Naive thymus-derived CD4-positive, alpha-beta T cell (primary cell): ENCODE measurements around the gene MED14. TPM values are rescaled to one million over a fixed set of nuclear protein-coding genes. Genes with fewer than 3 reads are reported as not detected.
A peak's percentile ranks its signal among the peaks of the same experiment; 100 is the strongest.

Experiments
- ATAC-seq: fragments of 150-1000 bp; cut with Tn5 transposase; 2 replicates; pipeline ENCODE4 v1.10.0; 2021; ENCODE audit warnings: mild to moderate bottlenecking, moderate library complexity
- CTCF ChIA-PET: fragments of 350-600 bp; sonication (Branson Sonifier 250); formaldehyde crosslinking; loops from one replicate; lab custom pipeline; 2021; ENCODE audit warnings: antibody characterized with exemption; lab: Charles Lee
- POLR2A ChIA-PET: fragments of 350-600 bp; sonication (Branson Sonifier 250); formaldehyde crosslinking; loops from one replicate; lab custom pipeline; 2021; ENCODE audit warnings: antibody characterized with exemption, inconsistent platforms; lab: Charles Lee
- DNase-seq, 9 donors: peaks; one replicate each; pipeline versions ENCODE4 v3.0.0 to v3.0.0-alpha.2; 2020 to 2022; ENCODE audit warnings: mixed read lengths in 1 of 9
- H3K27ac ChIP-seq: one replicate; pipeline ENCODE4 v1.7.0; 2013; ENCODE audit warnings: mild to moderate bottlenecking, low read depth, low read length, moderate library complexity
- H3K27me3 ChIP-seq, 2 donors: one replicate each; pipeline ENCODE4 v1.7.0; 2013; ENCODE audit warnings: low read length in 2 of 2, mild to moderate bottlenecking in 2 of 2, moderate library complexity in 2 of 2; ENCODE audit not compliant: control insufficient read depth in 2 of 2, insufficient read depth in 2 of 2
- H3K36me3 ChIP-seq, 3 experiments: 1 replicate in 2 of 3; 2 replicates in 1 of 3; pipeline ENCODE4 v1.7.0; 2013; ENCODE audit warnings: low read length in 3 of 3, mild to moderate bottlenecking in 3 of 3, moderate library complexity in 1 of 3; ENCODE audit not compliant: insufficient read depth in 3 of 3, control insufficient read depth in 2 of 3
- H3K4me1 ChIP-seq, 2 donors: one replicate each; pipeline ENCODE4 v1.7.0; 2013; ENCODE audit warnings: low read length in 2 of 2, mild to moderate bottlenecking in 2 of 2, moderate library complexity in 1 of 2; ENCODE audit not compliant: control insufficient read depth in 2 of 2, insufficient read depth in 2 of 2
- H3K4me3 ChIP-seq: 2 replicates; pipeline ENCODE4 v1.7.0; 2013; ENCODE audit warnings: mild to moderate bottlenecking, low read length
- H3K9me3 ChIP-seq, 3 experiments: 1 replicate in 2 of 3; 2 replicates in 1 of 3; pipeline ENCODE4 v1.7.0; 2013; ENCODE audit warnings: low read length in 3 of 3; ENCODE audit not compliant: control insufficient read depth in 2 of 3
- H3K27ac Mint-ChIP-seq, 9 donors: one replicate each; pipeline ENCODE4 v1.8.0; 2020 to 2022; ENCODE audit warnings: mixed read lengths in 9 of 9, mild to moderate bottlenecking in 8 of 9, moderate library complexity in 5 of 9, inconsistent platforms in 2 of 9
- H3K27me3 Mint-ChIP-seq, 5 donors: one replicate each; pipeline ENCODE4 v1.8.0; 2021 to 2022; ENCODE audit warnings: mixed read lengths in 5 of 5, mild to moderate bottlenecking in 1 of 5
- H3K36me3 Mint-ChIP-seq, 5 donors: one replicate each; pipeline ENCODE4 v1.8.0; 2020 to 2022; ENCODE audit warnings: mixed read lengths in 5 of 5, mild to moderate bottlenecking in 3 of 5, inconsistent platforms in 1 of 5
- H3K4me1 Mint-ChIP-seq, 7 donors: one replicate each; pipeline ENCODE4 v1.8.0; 2020 to 2022; ENCODE audit warnings: mixed read lengths in 7 of 7, mild to moderate bottlenecking in 3 of 7, inconsistent platforms in 1 of 7
- H3K4me3 Mint-ChIP-seq, 10 donors: one replicate each; pipeline ENCODE4 v1.8.0; 2020 to 2022; ENCODE audit warnings: mild to moderate bottlenecking in 10 of 10, mixed read lengths in 10 of 10, moderate library complexity in 6 of 10, inconsistent platforms in 2 of 10
- H3K9me3 Mint-ChIP-seq, 11 donors: one replicate each; pipeline ENCODE4 v1.8.0; 2020 to 2022; ENCODE audit warnings: mixed read lengths in 11 of 11, mild to moderate bottlenecking in 4 of 11, inconsistent platforms in 1 of 11, moderate library complexity in 1 of 11
- intact Hi-C, 2 donors: fragments of 100-400 bp; cut with micrococcal nuclease; formaldehyde crosslinking; loops; one replicate each; pipeline ENCODE4 v1.15.1; 2023
- polyA plus RNA-seq, 2 donors: library from polyadenylated mRNA; unstranded; fragments of 300-500 nt; fragmentation: Illumina TruSeq; gene quantifications; one replicate each; pipeline ENCODE4 v1.2.3, GENCODE V29; 2021
- total RNA-seq, 6 experiments: library from RNA in 5 of 6; stranded (reverse) in 5 of 6; gene quantifications; 1 replicate in 5 of 6; 2 replicates in 1 of 6; pipeline ENCODE4 v1.2.3 and lab custom pipeline; 2021 to 2026

Gene MED14
- total and polyA plus RNA-seq, 7 experiments from 2014 or later: 6.9 to 49.5 (median 42.1) TPM

DNA sequence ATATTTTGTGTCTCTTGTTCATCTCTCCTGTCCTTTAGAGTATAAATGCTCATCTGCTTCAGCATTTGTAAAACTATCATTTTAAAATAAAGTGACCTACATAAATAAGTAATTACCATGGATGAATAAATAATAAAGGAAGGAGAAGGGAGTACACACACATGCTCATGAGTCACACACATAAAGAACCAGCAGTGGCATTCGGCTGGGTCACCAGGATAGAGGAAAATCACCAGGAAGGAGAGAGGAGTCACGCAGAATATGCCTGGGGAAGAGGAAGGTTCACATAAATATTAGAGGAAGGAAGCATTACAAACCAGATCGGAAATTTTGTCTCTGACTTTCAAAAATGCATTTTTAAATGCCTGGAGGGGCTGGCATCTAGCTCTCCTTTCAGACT, 38.5 kb upstream of the MED14 start:
- Mint-ChIP-seq H3K4me3 (no peak overlapping the region), H3K27me3 (peaks cover 0 to 6% (median 0%) of the 10 kb centered on the region in 5 donors), H3K36me3 (no peaks in the 10 kb centered on the region), H3K9me3 (no peaks in the 10 kb centered on the region), H3K4me1 (peaks cover 0 to 2% (median 0%) of the 10 kb centered on the region in 7 donors), H3K27ac (no peak overlapping the region)
- Histone ChIP-seq H3K27me3 (no peaks in the 10 kb centered on the region), H3K27ac (no peak overlapping the region), H3K9me3 (no peaks in the 10 kb centered on the region), H3K36me3 (no peaks in the 10 kb centered on the region), H3K4me3 (no peak overlapping the region), H3K4me1 (no peaks in the 10 kb centered on the region)
- ChIA-PET CTCF (no interaction called here), POLR2A (no interaction called here)
- ATAC-seq (peak; percentile 37), DNase-seq (no peak)
- intact Hi-C loops: no loop called here

GRCh38 chrX:40773188-40773587, 37.8 kb upstream of the MED14 start:
- ChIA-PET POLR2A (no interaction called here), CTCF (no interaction called here)
- Mint-ChIP-seq H3K9me3 (no peaks in the 10 kb centered on the region), H3K27me3 (peaks cover 0 to 6% (median 0%) of the 10 kb centered on the region in 5 donors), H3K4me3 (no peak overlapping the region), H3K36me3 (no peaks in the 10 kb centered on the region), H3K4me1 (peaks cover 0 to 2% (median 0%) of the 10 kb centered on the region in 7 donors), H3K27ac (no peak overlapping the region)
- Histone ChIP-seq H3K27ac (no peak overlapping the region), H3K36me3 (no peaks in the 10 kb centered on the region), H3K4me3 (no peak overlapping the region), H3K27me3 (no peaks in the 10 kb centered on the region), H3K9me3 (no peaks in the 10 kb centered on the region), H3K4me1 (no peaks in the 10 kb centered on the region)
- intact Hi-C loops: no loop called here
- no peak for ATAC-seq
- DNase-seq: no peak

DNA sequence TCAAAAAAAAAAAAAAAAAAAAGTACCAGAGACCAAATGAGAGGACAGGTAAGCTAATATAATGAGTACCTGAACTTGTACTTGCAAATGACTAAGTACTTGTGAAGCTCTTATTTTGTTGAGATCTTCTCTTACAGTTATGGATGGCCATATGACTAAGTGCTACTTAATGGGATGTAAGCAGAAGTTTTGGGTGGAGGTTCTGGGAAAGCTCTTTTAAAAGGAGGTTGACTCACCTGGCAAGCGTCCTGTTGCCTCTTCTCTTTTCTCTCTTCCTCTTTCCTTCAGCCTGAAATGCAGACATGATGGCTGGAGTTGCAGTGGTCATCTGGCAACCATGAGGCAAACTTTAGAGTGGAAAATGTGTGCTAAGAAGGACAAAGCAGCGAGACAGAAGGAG, 36.9 kb upstream of the MED14 start:
- Mint-ChIP-seq H3K4me1 (peaks cover 0 to 2% (median 0%) of the 10 kb centered on the region in 7 donors), H3K9me3 (no peaks in the 10 kb centered on the region), H3K27ac (no peak overlapping the region), H3K27me3 (peaks cover 0 to 6% (median 0%) of the 10 kb centered on the region in 5 donors), H3K4me3 (no peak overlapping the region), H3K36me3 (no peaks in the 10 kb centered on the region)
- H3K27me3 ChIP-seq: no peaks in the 10 kb centered on the region
- intact Hi-C loops: no loop called here
- ATAC-seq (no peak), DNase-seq (no peak)
- H3K4me1 ChIP-seq: no peaks in the 10 kb centered on the region
- no peaks in the 10 kb centered on the region for H3K9me3 ChIP-seq
- no peaks in the 10 kb centered on the region for H3K36me3 ChIP-seq
- H3K27ac ChIP-seq: no peak overlapping the region
- H3K4me3 ChIP-seq: no peak overlapping the region
- CTCF ChIA-PET: no interaction called here
- POLR2A ChIA-PET: no interaction called here

DNA sequence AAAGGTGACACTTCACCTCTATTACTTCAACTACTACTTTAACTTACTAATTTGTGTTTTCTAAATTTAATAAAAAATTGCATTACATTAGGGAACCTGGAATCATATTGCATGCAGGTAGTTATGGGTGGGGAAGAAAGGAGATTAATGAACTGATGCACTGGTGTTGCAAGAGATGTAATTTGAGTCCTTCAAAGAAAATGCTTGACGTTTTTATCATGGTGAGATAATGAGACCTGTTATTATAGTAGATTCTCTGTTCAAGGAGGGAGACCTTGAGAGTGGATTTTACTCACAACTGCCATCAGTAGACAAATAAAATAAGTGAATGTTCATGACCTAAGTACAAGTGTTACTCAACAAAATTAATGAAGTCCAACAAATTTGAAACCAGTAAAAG, 26.4 kb upstream of the MED14 start:
- no peak overlapping the region for H3K4me3 Mint-ChIP-seq
- peaks cover 0 to 5% (median 0%) of the 10 kb centered on the region in 5 donors for H3K36me3 Mint-ChIP-seq
- no peaks in the 10 kb centered on the region for H3K27me3 Mint-ChIP-seq
- intact Hi-C loops: no loop called here
- no peak overlapping the region for H3K4me3 ChIP-seq
- ChIA-PET POLR2A (no interaction called here), CTCF (no interaction called here)
- H3K36me3 ChIP-seq: no peaks in the 10 kb centered on the region
- H3K4me1 Mint-ChIP-seq: no peaks in the 10 kb centered on the region
- H3K9me3 Mint-ChIP-seq: peaks cover 0 to 16% (median 0%) of the 10 kb centered on the region in 11 donors
- DNase-seq: no peak
- no peak overlapping the region for H3K27ac Mint-ChIP-seq
- H3K4me1 ChIP-seq: no peaks in the 10 kb centered on the region
- H3K27ac ChIP-seq: no peak overlapping the region
- no peak for ATAC-seq
- H3K9me3 ChIP-seq: no peaks in the 10 kb centered on the region
- no peaks in the 10 kb centered on the region for H3K27me3 ChIP-seq

DNA sequence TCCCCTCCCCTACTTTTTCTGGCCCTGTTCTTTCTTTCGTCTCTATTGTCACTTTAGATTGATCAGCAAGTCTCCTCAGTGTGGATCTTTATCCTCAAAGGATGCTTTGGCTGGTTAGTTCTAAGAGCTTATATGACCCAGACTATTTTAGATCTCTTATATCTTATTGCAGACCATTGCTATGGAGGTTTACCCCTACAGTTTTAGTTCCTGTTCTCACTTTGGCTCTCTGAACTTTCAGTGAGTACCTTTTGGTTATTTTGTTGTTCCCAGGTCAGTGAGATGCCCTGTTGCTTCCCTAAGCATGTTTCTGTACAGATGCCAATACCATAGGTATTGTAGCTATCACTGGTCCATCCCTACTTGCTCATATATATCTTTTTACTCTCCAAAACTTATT, 24.0 kb upstream of the MED14 start:
- H3K4me3 Mint-ChIP-seq: no peak overlapping the region
- ChIA-PET POLR2A (no interaction called here), CTCF (no interaction called here)
- Histone ChIP-seq H3K27me3 (no peaks in the 10 kb centered on the region), H3K27ac (no peak overlapping the region), H3K4me1 (no peaks in the 10 kb centered on the region), H3K36me3 (no peaks in the 10 kb centered on the region), H3K4me3 (no peak overlapping the region), H3K9me3 (no peaks in the 10 kb centered on the region)
- no peaks in the 10 kb centered on the region for H3K36me3 Mint-ChIP-seq
- no peak for ATAC-seq
- DNase-seq: no peak
- H3K9me3 Mint-ChIP-seq: peaks cover 0 to 7% (median 0%) of the 10 kb centered on the region in 11 donors
- intact Hi-C loops: no loop called here
- no peaks in the 10 kb centered on the region for H3K27me3 Mint-ChIP-seq
- H3K4me1 Mint-ChIP-seq: no peaks in the 10 kb centered on the region
- H3K27ac Mint-ChIP-seq: peak overlapping the region in 1 of 9 donors; percentile 56

GRCh38 chrX:40757058-40757457, 21.7 kb upstream of the MED14 start:
- DNase-seq (no peak), ATAC-seq (no peak)
- Mint-ChIP-seq H3K36me3 (peaks cover 0 to 7% (median 0%) of the 10 kb centered on the region in 5 donors), H3K4me1 (no peaks in the 10 kb centered on the region), H3K4me3 (no peak overlapping the region), H3K27me3 (peaks cover 0 to 10% (median 0%) of the 10 kb centered on the region in 5 donors), H3K9me3 (peaks cover 0 to 12% (median 0%) of the 10 kb centered on the region in 11 donors), H3K27ac (no peak overlapping the region)
- ChIA-PET POLR2A (no interaction called here), CTCF (no interaction called here)
- no peaks in the 10 kb centered on the region for H3K4me1 ChIP-seq
- no peak overlapping the region for H3K27ac ChIP-seq
- H3K27me3 ChIP-seq: no peaks in the 10 kb centered on the region
- H3K36me3 ChIP-seq: no peaks in the 10 kb centered on the region
- no peak overlapping the region for H3K4me3 ChIP-seq
- intact Hi-C loops: no loop called here
- no peaks in the 10 kb centered on the region for H3K9me3 ChIP-seq
